ENCODE results near the gene SPDYC.
A peak's percentile ranks its signal among the peaks of the same experiment; 100 is the strongest.
"Not testable (repeated sequence)": the region's sequence is repeated elsewhere in the genome, so short reads cannot be mapped to it uniquely, and the experiment has no call there.

Gene SPDYC

DNA sequence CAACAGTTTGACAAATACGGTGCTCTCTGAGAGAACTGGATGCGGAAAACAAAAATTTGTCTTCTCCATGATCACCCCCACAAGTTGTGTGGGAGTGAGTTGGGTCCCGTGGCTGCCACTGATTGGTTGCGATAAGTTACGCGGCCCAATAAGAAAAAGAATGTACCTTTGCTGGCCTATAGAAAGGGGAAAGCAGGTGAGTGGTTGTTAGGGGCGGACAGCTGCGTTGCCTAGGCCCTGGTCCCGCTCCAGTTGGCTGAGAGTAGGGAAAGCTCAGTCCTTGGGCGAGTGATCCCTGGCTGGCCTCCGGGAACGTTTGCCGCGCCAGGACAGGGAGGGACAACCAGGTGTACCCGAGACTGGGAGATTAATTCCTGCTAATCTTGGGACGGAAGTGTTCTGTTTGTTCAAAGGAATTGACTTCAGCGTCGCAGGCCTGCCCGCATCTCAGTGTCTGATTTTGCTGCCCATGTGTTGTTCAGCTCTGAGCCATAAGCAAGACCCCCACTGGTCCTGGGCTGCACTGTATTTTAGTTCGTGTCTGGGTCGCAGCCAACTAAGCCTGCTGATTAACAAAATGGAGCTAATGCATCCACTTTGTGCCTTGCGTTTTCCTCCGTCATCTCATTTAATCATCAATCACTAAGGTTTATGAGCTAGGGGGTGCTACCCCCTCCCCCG is 34.9 kb upstream of the SPDYC start:
- peak; percentile 93 to 94 for DNase-seq

GRCh38 chr11:65135633-65136145 is 34.3 kb upstream of the SPDYC start:
- no peak for DNase-seq

DNA sequence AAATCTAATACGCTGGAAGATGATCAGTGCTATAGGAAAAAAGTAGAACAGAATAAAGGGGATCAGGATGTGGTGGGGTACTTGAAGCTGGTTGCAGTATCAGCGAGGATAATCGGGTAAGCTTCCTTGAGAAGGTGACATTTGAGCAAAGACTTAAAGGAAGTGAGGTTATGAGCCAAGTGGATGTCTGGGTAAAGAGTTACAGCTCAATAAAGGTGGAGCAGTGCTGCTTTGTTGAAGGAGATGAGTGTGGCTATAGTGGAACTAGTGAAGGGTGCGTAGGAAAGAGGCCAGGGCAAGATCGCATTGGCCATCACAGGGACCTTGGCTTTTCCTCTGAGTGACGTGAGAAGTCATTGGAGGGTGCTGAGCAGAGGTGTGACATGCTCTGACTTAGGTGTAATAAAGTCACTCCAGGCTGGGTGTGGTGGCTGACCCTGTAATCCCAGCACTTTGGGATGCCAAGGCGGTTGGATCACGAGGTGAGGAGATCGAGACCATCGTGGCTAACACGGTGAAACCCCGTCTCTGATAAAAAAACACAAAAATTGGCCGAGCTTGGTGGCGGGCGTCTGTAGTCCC is 33.4 kb upstream of the SPDYC start:
- no peak for DNase-seq

DNA sequence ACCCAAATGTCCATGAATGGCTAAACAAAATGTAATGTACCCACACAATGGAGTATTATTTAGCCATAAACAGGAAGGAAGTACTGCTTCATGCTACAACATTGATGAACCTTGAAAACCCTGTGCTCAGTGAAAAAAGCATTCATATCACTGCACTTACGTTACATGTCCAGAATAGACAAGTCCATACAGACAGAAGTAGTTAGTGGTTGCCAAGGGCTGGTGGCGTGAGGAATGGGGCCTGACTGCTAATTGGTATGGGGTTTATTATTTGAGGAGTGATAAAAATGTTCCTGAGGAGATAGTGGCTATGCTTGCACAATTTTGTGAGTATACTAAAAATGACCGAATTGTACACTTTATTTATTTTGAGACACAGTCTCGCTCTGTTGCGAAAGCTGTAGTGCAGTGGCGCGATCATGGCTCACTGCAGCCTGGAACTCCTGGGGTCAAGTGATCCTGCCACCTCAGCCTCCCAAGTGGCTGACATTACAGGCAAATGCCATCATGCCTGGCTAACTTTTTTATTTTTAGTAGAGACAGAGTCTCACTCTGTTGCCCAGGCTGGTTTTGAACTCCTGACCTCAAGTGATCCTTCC is 28.0 kb upstream of the SPDYC start:
- DNase-seq = no peak

DNA sequence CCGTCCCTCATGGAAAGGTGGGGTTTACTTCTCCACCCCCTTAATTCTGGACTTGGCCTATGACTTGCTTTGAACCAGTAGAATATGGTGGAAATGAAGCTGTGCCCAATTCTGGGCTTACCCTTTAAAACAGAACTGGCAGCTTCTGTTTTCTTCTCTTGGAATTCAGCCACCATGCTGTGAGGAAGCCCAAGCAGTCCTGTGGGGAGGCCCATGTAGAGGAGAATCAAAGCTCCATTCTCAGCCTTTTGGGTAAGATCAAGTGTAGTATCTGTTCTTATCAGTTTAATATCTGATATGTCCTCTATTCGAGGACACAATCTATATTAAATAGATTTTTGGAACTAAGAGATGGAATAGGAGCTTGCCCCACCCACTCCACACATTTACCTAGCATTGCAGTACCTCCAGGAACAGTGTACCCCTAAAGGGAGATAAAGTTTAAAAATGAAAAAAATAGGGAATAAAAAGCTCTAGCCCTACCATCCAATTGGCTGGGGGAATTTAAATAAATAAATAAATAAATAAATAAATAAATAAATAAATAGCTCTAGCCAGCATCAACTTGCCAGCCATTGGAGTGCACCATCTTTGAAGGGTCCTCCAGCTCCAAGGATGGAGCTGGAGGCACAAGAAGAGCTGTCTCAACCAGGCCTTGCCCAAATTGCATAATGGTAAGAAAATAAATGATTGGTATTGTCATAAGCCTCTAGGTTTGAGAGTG is 22.5 kb upstream of the SPDYC start:
- DNase-seq = no peak

DNA sequence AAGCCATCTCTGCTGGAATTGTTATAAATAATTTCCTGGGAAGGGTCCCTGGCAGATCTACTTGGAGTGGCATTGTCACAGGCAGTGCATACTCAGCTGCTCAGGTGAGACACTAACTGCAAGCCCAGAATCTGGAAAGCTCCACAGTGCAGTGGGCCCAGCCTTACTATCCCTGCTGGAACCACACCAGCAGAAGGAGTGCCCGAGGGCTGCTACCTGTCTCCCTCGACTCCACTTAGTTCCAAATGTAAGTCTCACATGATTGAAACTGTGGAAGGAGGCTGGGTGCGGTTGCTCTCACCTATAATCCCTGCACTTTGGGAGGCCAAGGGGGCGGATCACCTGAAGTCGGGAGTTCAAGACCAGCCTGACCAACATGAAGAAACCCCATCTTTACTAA is 21.4 kb upstream of the SPDYC start:
- DNase-seq = no peak

GRCh38 chr11:65150131-65150508 is 19.9 kb upstream of the SPDYC start:
- not testable (repeated sequence) for DNase-seq

GRCh38 chr11:65150509-65151299 is 19.3 kb upstream of the SPDYC start:
- no peak for DNase-seq

GRCh38 chr11:65151331-65151899 is 18.6 kb upstream of the SPDYC start:
- no peak for DNase-seq

DNA sequence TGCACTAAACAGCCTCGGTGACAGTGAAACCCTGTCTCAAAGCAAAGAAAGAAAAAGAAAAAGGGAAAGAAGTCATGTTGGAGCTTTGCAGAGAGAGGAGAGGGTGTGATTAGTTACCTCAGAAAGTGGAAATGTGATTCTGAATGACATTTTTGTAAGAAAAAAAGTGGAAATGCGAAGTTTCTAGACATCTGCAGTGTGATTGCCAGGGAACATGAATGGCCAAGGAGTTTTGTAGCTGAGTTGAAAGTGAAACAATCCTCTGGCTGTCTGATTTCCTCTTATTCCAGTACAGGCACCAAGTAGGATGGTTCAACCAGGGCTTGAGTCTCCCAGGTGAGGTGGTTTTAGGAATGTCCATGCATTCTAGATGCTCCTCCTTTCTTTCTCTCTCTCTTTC is 17.9 kb upstream of the SPDYC start:
- DNase-seq = no peak

DNA sequence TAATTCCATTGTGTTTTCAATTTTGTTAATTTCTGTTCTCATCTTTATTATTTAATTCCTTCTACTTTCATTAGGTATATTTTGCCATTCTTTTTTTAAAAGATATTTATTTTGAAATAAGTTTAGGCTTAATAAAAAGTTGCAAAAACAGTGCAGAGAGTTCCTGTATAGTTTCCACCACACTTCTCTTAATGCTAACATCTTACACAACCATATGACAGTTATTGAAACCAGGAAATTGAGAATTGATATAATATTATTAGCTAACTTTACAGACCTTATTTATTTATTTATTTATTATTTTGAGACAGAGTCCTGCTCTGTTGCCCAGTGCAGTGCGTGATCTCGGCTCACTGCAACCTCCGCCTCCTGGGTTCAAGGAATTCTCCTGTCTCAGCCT is 13.8 kb upstream of the SPDYC start:
- no peak for DNase-seq

DNA sequence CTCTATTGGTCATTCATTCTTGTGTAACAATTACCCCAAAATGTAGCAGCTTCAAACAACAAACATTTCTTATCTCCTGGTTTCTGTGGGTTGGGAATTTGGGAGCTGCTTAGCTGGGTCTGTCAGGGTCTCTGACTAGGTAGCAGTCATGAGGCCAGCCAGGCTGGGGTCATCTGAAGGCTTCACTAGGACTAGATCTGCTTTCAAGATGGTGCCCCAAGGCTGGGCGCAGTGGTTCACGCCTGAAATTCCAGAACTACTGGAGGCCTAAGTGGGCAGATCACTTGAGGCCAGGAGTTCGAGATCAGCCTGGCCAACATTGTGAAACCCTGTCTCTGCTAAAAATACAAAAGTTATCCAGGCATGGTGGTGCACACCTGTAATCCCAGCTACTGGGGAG is 13.1 kb upstream of the SPDYC start:
- no peak for DNase-seq

DNA sequence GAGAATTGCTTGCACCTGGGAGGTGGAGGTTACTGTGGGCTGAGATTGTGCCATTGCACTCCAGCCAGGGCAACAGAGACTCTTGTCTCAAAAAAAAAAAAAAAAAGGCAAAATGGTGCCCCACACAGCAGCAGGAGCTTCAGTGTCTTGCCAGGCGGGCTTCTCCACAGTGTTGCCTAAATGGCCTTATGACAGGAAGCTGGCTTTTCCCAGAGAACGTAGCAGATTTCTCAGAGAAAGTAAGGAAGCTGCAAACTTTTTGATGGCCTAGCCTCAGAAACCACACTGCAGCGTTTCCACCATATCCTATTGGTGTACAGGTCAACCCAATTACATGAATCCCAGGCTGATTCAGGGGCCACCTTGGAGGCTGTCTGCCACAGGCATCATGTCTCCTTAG is 12.7 kb upstream of the SPDYC start:
- DNase-seq = no peak

GRCh38 chr11:65159012-65159411 is 11.0 kb upstream of the SPDYC start:
- DNase-seq = no peak

DNA sequence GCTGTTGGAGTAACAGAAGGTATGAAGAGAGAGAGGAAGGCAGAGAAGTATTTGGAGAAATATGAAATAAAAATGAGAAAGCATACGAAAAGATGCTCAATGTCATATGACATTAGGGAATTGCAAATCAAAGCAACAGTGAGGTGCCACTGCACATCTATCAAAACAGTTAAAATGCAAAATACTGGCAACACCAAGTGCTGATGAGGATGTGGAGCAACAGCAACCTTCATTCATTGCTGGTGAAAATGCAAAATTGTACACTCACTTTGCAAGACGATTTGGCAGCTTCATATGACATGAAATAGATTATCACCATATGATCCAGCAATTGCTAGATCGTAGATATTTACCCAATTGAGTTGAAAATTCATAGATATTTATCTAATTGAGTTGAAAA is 9.4 kb upstream of the SPDYC start:
- DNase-seq = no peak

DNA sequence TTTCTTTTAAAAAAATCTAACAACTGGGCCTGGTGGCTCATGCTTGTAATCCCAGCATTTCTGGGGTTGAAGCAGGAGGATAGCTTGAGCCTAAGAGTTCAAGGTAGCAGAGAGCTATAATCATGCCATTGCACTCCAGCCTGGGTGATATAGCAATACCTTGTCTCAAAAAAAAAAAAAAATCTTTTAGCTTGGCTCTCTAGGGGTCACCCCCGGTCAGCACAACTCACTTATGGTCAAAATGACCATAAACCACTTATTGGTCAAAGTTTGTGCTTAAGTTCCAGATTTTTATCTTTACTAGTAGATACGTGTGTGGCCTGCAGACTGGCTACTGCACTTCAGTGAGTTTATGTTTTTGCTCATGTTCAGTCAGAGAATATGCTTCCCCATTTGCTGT is 6.3 kb upstream of the SPDYC start:
- no peak for DNase-seq

DNA sequence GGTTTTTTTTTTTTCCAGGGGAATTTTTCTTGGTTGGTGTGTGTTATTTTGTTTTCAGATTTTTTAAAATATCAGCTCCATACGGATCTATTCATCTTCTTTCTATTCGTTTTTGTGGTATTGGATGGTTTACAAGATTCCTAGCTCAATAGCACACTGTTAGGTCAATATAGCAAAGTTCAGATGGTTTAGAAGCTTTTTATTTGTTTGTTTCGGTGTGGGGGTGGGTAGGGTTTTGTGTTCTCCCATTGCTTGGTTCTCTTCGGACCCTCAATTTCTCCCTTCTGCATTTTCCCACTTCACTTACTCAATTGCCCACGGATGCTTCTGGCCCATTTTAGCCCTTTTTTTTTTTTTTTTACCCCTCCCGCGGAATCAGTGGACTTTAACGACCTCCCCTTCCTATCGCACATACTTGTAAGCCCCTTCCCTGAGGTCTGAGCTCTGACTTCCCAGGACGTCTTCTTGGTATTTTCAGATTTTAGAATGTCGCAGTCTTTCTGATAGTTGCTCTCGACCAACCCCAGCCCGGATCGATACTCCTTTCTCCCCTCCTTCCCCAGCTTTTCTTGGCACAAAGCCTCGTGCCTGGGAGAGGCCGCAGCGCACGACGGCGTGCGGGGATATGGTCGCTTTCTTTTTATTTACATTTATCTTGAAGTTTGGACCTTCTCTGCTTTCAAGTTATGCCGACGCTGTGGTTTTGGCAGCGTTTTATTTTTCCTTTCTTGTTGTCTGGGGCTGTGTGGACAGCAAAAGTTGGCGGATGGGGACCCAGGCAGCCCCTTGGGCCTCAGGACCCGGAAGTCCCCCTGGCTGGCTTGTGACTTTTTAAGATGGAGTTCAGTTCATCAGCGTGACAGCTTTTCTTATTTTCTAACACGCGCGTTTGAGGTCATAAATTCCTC is 4.4 kb upstream of the SPDYC start:
- no peak for DNase-seq

DNA sequence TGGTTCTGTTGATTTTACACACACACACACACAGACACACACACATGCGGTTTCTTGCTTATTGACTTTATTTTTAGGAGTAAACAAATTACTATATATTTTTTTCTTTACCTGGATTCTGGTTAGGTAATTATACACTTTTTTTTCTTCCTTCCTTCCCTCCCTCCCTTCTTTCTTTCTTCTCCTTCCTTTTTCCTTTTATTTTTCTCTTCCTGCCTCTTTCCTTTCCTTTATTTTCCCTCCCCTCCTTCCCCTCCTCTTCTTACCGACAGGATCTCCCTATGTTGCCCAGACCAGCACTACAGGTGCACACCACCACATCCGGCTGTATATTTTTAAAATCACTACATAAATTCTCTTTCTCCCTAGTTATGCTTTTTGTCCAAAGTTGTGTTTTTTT is 3.1 kb upstream of the SPDYC start:
- DNase-seq = no peak

- no peak for DNase-seq
Measured at GRCh38 chr11:65167656-65168055, 2.4 kb upstream of the SPDYC start.

GRCh38 chr11:65169164-65169641 is 830 bp upstream of the SPDYC start:
- DNase-seq = no peak

GRCh38 chr11:65172600-65172999 is 2.6 kb downstream of the SPDYC start:
- DNase-seq = no peak

All from NCI-H1930 (cell line).